ENCODE results near the gene NTRK3.

Gene NTRK3

GRCh38 chr15:87959662-87960061 lies 296.9 kb downstream of the NTRK3 start:
- H4K91ac ChIP-seq (ENCODE audit: low read depth, low read length): no peak overlapping the region
- H3K4me2 ChIP-seq (ENCODE audit: low read length): no peak overlapping the region
- H4K8ac ChIP-seq (ENCODE audit: low read depth, low read length): no peak overlapping the region
- no peaks in the 10 kb centered on the region for H3K27me3 ChIP-seq (ENCODE audit: insufficient read depth, low read length)
- no peaks in the 10 kb centered on the region for H3K79me2 ChIP-seq (ENCODE audit: control insufficient read depth, insufficient read depth, low read length, poor library complexity)
- H3K4me1 ChIP-seq (ENCODE audit: control insufficient read depth in 1 of 2, insufficient read depth in 2 of 2, low read length in 2 of 2): peaks cover 0 to 6% of the 10 kb centered on the region in 2 experiments
- H3K79me1 ChIP-seq (ENCODE audit: low read length): no peaks in the 10 kb centered on the region
- no peak overlapping the region for H3K4ac ChIP-seq (ENCODE audit: low read depth, low read length)
- WGBS (ENCODE audit: extremely low coverage, insufficient coverage, insufficient read length): no CpG with 5 or more reads among the region's 4 CpGs
- no peak overlapping the region for H3K23ac ChIP-seq (ENCODE audit: low read length)
- H3K27ac ChIP-seq (ENCODE audit: low read depth, low read length): no peak overlapping the region
- no peak overlapping the region for H3K9ac ChIP-seq (ENCODE audit: low read length)
- no peak overlapping the region for H2AK5ac ChIP-seq (ENCODE audit: low read length)
- H2BK120ac ChIP-seq (ENCODE audit: insufficient read depth, low read length, poor library complexity): no peak overlapping the region
- H2BK5ac ChIP-seq (ENCODE audit: low read depth, low read length, poor library complexity): no peak overlapping the region
- no peak for DNase-seq
- H3K36me3 ChIP-seq (ENCODE audit: control insufficient read depth in 1 of 2, insufficient read depth in 2 of 2, low read length in 2 of 2): no peaks in the 10 kb centered on the region
- no peak overlapping the region for H3K14ac ChIP-seq (ENCODE audit: low read length)
- no peak overlapping the region for H2AFZ ChIP-seq (ENCODE audit: insufficient read depth, low read length, poor library complexity)
- H4K12ac ChIP-seq (ENCODE audit: low read depth, low read length): no peak overlapping the region
- no peak overlapping the region for H3K4me3 ChIP-seq (ENCODE audit: low read depth, low read length)
- H3K18ac ChIP-seq (ENCODE audit: low read length): no peak overlapping the region
- H3K9me3 ChIP-seq (ENCODE audit: insufficient read depth, low read depth, low read length): no peaks in the 10 kb centered on the region
- no peak overlapping the region for H2BK12ac ChIP-seq (ENCODE audit: low read length)

DNA sequence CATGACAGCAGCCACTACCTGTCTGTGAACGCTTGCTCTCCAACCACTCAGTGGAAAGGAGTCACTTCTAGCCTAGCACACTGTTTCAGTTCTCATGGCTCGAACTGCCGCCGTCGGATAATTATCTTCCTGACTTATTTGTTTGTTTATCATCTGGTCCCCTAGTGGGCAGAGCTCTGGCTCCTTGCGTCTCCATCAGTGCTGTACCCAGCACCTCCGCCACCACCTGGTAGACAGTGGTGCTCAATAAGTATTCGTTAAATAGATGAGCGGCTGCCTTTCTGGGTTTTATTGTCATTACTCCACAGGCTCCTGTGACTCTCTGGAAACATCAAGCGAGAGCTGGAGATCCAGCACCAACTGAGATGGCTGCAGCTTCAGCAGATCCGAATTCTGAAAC lies 297.5 kb downstream of the NTRK3 start:
- no peak overlapping the region for H4K12ac ChIP-seq (ENCODE audit: low read depth, low read length)
- peaks cover 0 to 6% of the 10 kb centered on the region in 2 experiments for H3K4me1 ChIP-seq (ENCODE audit: control insufficient read depth in 1 of 2, insufficient read depth in 2 of 2, low read length in 2 of 2)
- no peak overlapping the region for H2BK12ac ChIP-seq (ENCODE audit: low read length)
- no peak overlapping the region for H3K23ac ChIP-seq (ENCODE audit: low read length)
- no peak overlapping the region for H3K14ac ChIP-seq (ENCODE audit: low read length)
- no CpG with 5 or more reads among the region's 11 CpGs for WGBS (ENCODE audit: extremely low coverage, insufficient coverage, insufficient read length)
- H2BK120ac ChIP-seq (ENCODE audit: insufficient read depth, low read length, poor library complexity): no peak overlapping the region
- H3K36me3 ChIP-seq (ENCODE audit: control insufficient read depth in 1 of 2, insufficient read depth in 2 of 2, low read length in 2 of 2): no peaks in the 10 kb centered on the region
- no peak overlapping the region for H2BK5ac ChIP-seq (ENCODE audit: low read depth, low read length, poor library complexity)
- H3K4ac ChIP-seq (ENCODE audit: low read depth, low read length): no peak overlapping the region
- H3K4me2 ChIP-seq (ENCODE audit: low read length): no peak overlapping the region
- no peaks in the 10 kb centered on the region for H3K79me1 ChIP-seq (ENCODE audit: low read length)
- no peak for DNase-seq
- H2AK5ac ChIP-seq (ENCODE audit: low read length): no peak overlapping the region
- H4K8ac ChIP-seq (ENCODE audit: low read depth, low read length): no peak overlapping the region
- H3K9me3 ChIP-seq (ENCODE audit: insufficient read depth, low read depth, low read length): no peaks in the 10 kb centered on the region
- H3K4me3 ChIP-seq (ENCODE audit: low read depth, low read length): no peak overlapping the region
- H4K91ac ChIP-seq (ENCODE audit: low read depth, low read length): no peak overlapping the region
- H3K27ac ChIP-seq (ENCODE audit: low read depth, low read length): no peak overlapping the region
- H3K9ac ChIP-seq (ENCODE audit: low read length): no peak overlapping the region
- no peak overlapping the region for H2AFZ ChIP-seq (ENCODE audit: insufficient read depth, low read length, poor library complexity)
- H3K27me3 ChIP-seq (ENCODE audit: insufficient read depth, low read length): no peaks in the 10 kb centered on the region
- no peak overlapping the region for H3K18ac ChIP-seq (ENCODE audit: low read length)
- H3K79me2 ChIP-seq (ENCODE audit: control insufficient read depth, insufficient read depth, low read length, poor library complexity): no peaks in the 10 kb centered on the region

GRCh38 chr15:87955284-87955909 lies 301.1 kb downstream of the NTRK3 start:
- H4K8ac ChIP-seq (ENCODE audit: low read depth, low read length): no peak overlapping the region

GRCh38 chr15:87954793-87955192 lies 301.7 kb downstream of the NTRK3 start:
- Histone ChIP-seq H3K4me2 (ENCODE audit: low read length) (no peak overlapping the region), H3K4me3 (ENCODE audit: low read depth, low read length) (no peak overlapping the region), H2AK5ac (ENCODE audit: low read length) (no peak overlapping the region), H3K9ac (ENCODE audit: low read length) (no peak overlapping the region), H3K14ac (ENCODE audit: low read length) (no peak overlapping the region), H2AFZ (ENCODE audit: insufficient read depth, low read length, poor library complexity) (no peak overlapping the region), H3K4me1 (ENCODE audit: control insufficient read depth in 1 of 2, insufficient read depth in 2 of 2, low read length in 2 of 2) (no peaks in the 10 kb centered on the region), H2BK120ac (ENCODE audit: insufficient read depth, low read length, poor library complexity) (no peak overlapping the region), H3K9me3 (ENCODE audit: insufficient read depth, low read depth, low read length) (peaks cover 3% of the 10 kb centered on the region), H4K12ac (ENCODE audit: low read depth, low read length) (no peak overlapping the region), H3K18ac (ENCODE audit: low read length) (no peak overlapping the region), H3K27ac (ENCODE audit: low read depth, low read length) (no peak overlapping the region), H4K8ac (ENCODE audit: low read depth, low read length) (no peak overlapping the region), H3K23ac (ENCODE audit: low read length) (no peak overlapping the region), H2BK12ac (ENCODE audit: low read length) (no peak overlapping the region), H3K79me2 (ENCODE audit: control insufficient read depth, insufficient read depth, low read length, poor library complexity) (no peaks in the 10 kb centered on the region), H3K36me3 (ENCODE audit: control insufficient read depth in 1 of 2, insufficient read depth in 2 of 2, low read length in 2 of 2) (no peaks in the 10 kb centered on the region), H3K27me3 (ENCODE audit: insufficient read depth, low read length) (no peaks in the 10 kb centered on the region), H2BK5ac (ENCODE audit: low read depth, low read length, poor library complexity) (no peak overlapping the region), H4K91ac (ENCODE audit: low read depth, low read length) (no peak overlapping the region), H3K79me1 (ENCODE audit: low read length) (no peaks in the 10 kb centered on the region), H3K4ac (ENCODE audit: low read depth, low read length) (no peak overlapping the region)
- no CpG with 5 or more reads among the region's 2 CpGs for WGBS (ENCODE audit: extremely low coverage, insufficient coverage, insufficient read length)
- no peak for DNase-seq

More at GRCh38 chr15:87955284-87955909, 301.1 kb downstream of the NTRK3 start:
- Histone ChIP-seq H3K4me3 (ENCODE audit: low read depth, low read length) (no peak overlapping the region), H3K9ac (ENCODE audit: low read length) (no peak overlapping the region), H3K23ac (ENCODE audit: low read length) (no peak overlapping the region), H2AFZ (ENCODE audit: insufficient read depth, low read length, poor library complexity) (no peak overlapping the region), H3K4ac (ENCODE audit: low read depth, low read length) (no peak overlapping the region), H2AK5ac (ENCODE audit: low read length) (no peak overlapping the region), H4K91ac (ENCODE audit: low read depth, low read length) (no peak overlapping the region), H2BK5ac (ENCODE audit: low read depth, low read length, poor library complexity) (no peak overlapping the region), H3K36me3 (ENCODE audit: control insufficient read depth in 1 of 2, insufficient read depth in 2 of 2, low read length in 2 of 2) (no peaks in the 10 kb centered on the region), H2BK12ac (ENCODE audit: low read length) (no peak overlapping the region), H3K14ac (ENCODE audit: low read length) (no peak overlapping the region), H3K4me2 (ENCODE audit: low read length) (no peak overlapping the region), H3K9me3 (ENCODE audit: insufficient read depth, low read depth, low read length) (peaks cover 3% of the 10 kb centered on the region), H4K12ac (ENCODE audit: low read depth, low read length) (no peak overlapping the region), H3K4me1 (ENCODE audit: control insufficient read depth in 1 of 2, insufficient read depth in 2 of 2, low read length in 2 of 2) (no peaks in the 10 kb centered on the region), H3K27me3 (ENCODE audit: insufficient read depth, low read length) (no peaks in the 10 kb centered on the region), H2BK120ac (ENCODE audit: insufficient read depth, low read length, poor library complexity) (no peak overlapping the region), H3K27ac (ENCODE audit: low read depth, low read length) (no peak overlapping the region), H3K79me2 (ENCODE audit: control insufficient read depth, insufficient read depth, low read length, poor library complexity) (no peaks in the 10 kb centered on the region), H3K79me1 (ENCODE audit: low read length) (no peaks in the 10 kb centered on the region), H3K18ac (ENCODE audit: low read length) (no peak overlapping the region)
- WGBS (ENCODE audit: extremely low coverage, insufficient coverage, insufficient read length): no CpG with 5 or more reads among the region's 10 CpGs
- no peak for DNase-seq

All from trophoblast cell (in vitro differentiated cells and primary cell).